NB4 (cell line): ENCODE measurements around the gene CTDSP2.

Source experiments
- CTCF ChIP-seq: IDR thresholded peaks from one replicate; pipeline ENCODE4 v1.5.1; 2012; ENCODE audit warnings: low read depth, low read length
- POLR2A ChIP-seq: IDR thresholded peaks from 2 replicates; pipeline ENCODE4 v1.6.1; 2011; ENCODE audit warnings: mild to moderate bottlenecking; ENCODE audit not compliant: insufficient read length; ENCODE audit errors: extremely low read depth

- TF ChIP-seq CTCF (no peak), POLR2A (no peak)
Observed at GRCh38 chr12:57892232-57892972, 45.9 kb upstream of the CTDSP2 start.
